WTC11 (cell line): ENCODE data around the gene ZXDC. TPM values are rescaled to one million over a fixed set of nuclear protein-coding genes. Genes with fewer than 3 reads are reported as not detected.

Experiments
- ATAC-seq: fragments of 200-7000 bp; cut with Tn5 transposase; 2 replicates; pipeline ENCODE4 v1.10.0; 2021; ENCODE audit warnings: mild to moderate bottlenecking, moderate library complexity
- CTCF ChIA-PET: fragments of 300-600 bp; sonication (Branson Sonifier 250); formaldehyde crosslinking; loops from one replicate; lab custom pipeline; 2021; ENCODE audit warnings: antibody characterized with exemption; lab: Charles Lee
- POLR2A ChIA-PET: fragments of 350-600 bp; sonication (Branson Sonifier 250); formaldehyde crosslinking; loops from one replicate; lab custom pipeline; 2021; ENCODE audit warnings: antibody characterized with exemption; lab: Charles Lee
- DNase-seq: peaks from one replicate; pipeline ENCODE4 v3.0.0; 2021; ENCODE audit warnings: low spot score
- H3K27ac Mint-ChIP-seq: 2 replicates; pipeline ENCODE4 v1.8.0; 2021; ENCODE audit warnings: mixed read lengths
- H3K27me3 Mint-ChIP-seq: 2 replicates; pipeline ENCODE4 v1.8.0; 2021; ENCODE audit warnings: low read depth, mild to moderate bottlenecking, moderate library complexity, mixed read lengths
- H3K36me3 Mint-ChIP-seq: 2 replicates; pipeline ENCODE4 v1.8.0; 2021; ENCODE audit warnings: mixed read lengths
- H3K4me1 Mint-ChIP-seq: 2 replicates; pipeline ENCODE4 v1.8.0; 2022; ENCODE audit warnings: mixed read lengths
- H3K4me3 Mint-ChIP-seq: 2 replicates; pipeline ENCODE4 v1.8.0; 2021; ENCODE audit warnings: mild to moderate bottlenecking, moderate library complexity, mixed read lengths
- H3K9me3 Mint-ChIP-seq: 2 replicates; pipeline ENCODE4 v1.8.0; 2021; ENCODE audit warnings: mixed read lengths
- CREM ChIP-seq: sonication (generic); formaldehyde crosslinking; IDR thresholded peaks from 2 replicates; pipeline ENCODE4 v1.8.1; 2022; ENCODE audit warnings: mild to moderate bottlenecking, missing genetic modification reagents, moderate library complexity
- ETV6 ChIP-seq: sonication (generic); formaldehyde crosslinking; IDR thresholded peaks from 2 replicates; pipeline ENCODE4 v1.8.1; 2022; ENCODE audit warnings: mild to moderate bottlenecking, missing genetic modification reagents
- FOXJ3 ChIP-seq: sonication (generic); formaldehyde crosslinking; IDR thresholded peaks from 2 replicates; pipeline ENCODE4 v1.9.0; 2021; ENCODE audit warnings: missing genetic modification reagents, mild to moderate bottlenecking, borderline replicate concordance
- FOXK1 ChIP-seq: sonication (generic); formaldehyde crosslinking; IDR thresholded peaks from 2 replicates; pipeline ENCODE4 v1.8.0; 2022; ENCODE audit warnings: mild to moderate bottlenecking, moderate library complexity, missing genetic modification reagents
- HMGA2 ChIP-seq: fragments of 250-450 bp; sonication (Bioruptor Pico); IDR thresholded peaks from 2 replicates; pipeline ENCODE4 v1.4.0; 2021; ENCODE audit warnings: mild to moderate bottlenecking, moderate library complexity
- NFATC4 ChIP-seq: fragments of 250-450 bp; sonication (Bioruptor Pico); IDR thresholded peaks from 2 replicates; pipeline ENCODE4 v1.9.0; 2021; ENCODE audit warnings: mild to moderate bottlenecking
- NR3C1 ChIP-seq: sonication (generic); formaldehyde crosslinking; conservative IDR thresholded peaks from 2 replicates; pipeline ENCODE4 v1.8.1; 2023; ENCODE audit warnings: low read depth, mild to moderate bottlenecking, missing genetic modification reagents
- SMAD3 ChIP-seq: sonication (generic); formaldehyde crosslinking; IDR thresholded peaks from 2 replicates; pipeline ENCODE4 v1.8.0; 2022; ENCODE audit warnings: missing genetic modification reagents, mild to moderate bottlenecking, borderline replicate concordance
- TEAD1 ChIP-seq: sonication (generic); formaldehyde crosslinking; IDR thresholded peaks from 2 replicates; pipeline ENCODE4 v1.8.0; 2022; ENCODE audit warnings: mild to moderate bottlenecking, missing genetic modification reagents
- ZNF396 ChIP-seq: fragments of 250-450 bp; sonication (Bioruptor Pico); IDR thresholded peaks from 2 replicates; pipeline ENCODE4 v1.8.0; 2021; ENCODE audit warnings: mild to moderate bottlenecking, moderate library complexity, borderline replicate concordance
- total RNA-seq: library from RNA; stranded (reverse); gene quantifications from 3 replicates; pipeline ENCODE4 v1.2.3, GENCODE V29; 2021
- TF ChIP-seq, protein P1 (sequence below): sonication (generic); formaldehyde crosslinking; IDR thresholded peaks from 2 replicates; pipeline ENCODE4 v1.8.1; 2023; ENCODE audit warnings: mild to moderate bottlenecking, missing genetic modification reagents
- TF ChIP-seq, protein P2 (sequence below): sonication (generic); formaldehyde crosslinking; IDR thresholded peaks from 2 replicates; pipeline ENCODE4 v1.8.1; 2022; ENCODE audit warnings: low read depth, mild to moderate bottlenecking, moderate library complexity, missing genetic modification reagents, borderline replicate concordance
- TF ChIP-seq, protein P3 (sequence below): fragments of 200-600 bp; IDR thresholded peaks from 2 replicates; pipeline ENCODE4 v1.8.0; 2022; ENCODE audit warnings: antibody characterized with exemption
- TF ChIP-seq, protein P4 (sequence below): sonication (generic); formaldehyde crosslinking; IDR thresholded peaks from 2 replicates; pipeline ENCODE4 v1.8.1; 2023; ENCODE audit warnings: mild to moderate bottlenecking, missing genetic modification reagents, moderate library complexity
- TF ChIP-seq, protein P5 (sequence below): fragments of 250-450 bp; sonication (Bioruptor Pico); IDR thresholded peaks from 2 replicates; pipeline ENCODE4 v1.9.0; 2021; ENCODE audit warnings: mild to moderate bottlenecking, borderline replicate concordance
- TF ChIP-seq, protein P6 (sequence below): fragments of 250-450 bp; sonication (Bioruptor Pico); IDR thresholded peaks from 2 replicates; pipeline ENCODE4 v1.9.0; 2021; ENCODE audit warnings: mild to moderate bottlenecking
- TF ChIP-seq, protein P7 (sequence below): sonication (generic); formaldehyde crosslinking; conservative IDR thresholded peaks from 2 replicates; pipeline ENCODE4 v1.8.1; 2022; ENCODE audit warnings: mild to moderate bottlenecking, missing genetic modification reagents

ZXDC gene
- total RNA-seq, 1 experiment from 2014 or later, result 34.7 TPM

DNA sequence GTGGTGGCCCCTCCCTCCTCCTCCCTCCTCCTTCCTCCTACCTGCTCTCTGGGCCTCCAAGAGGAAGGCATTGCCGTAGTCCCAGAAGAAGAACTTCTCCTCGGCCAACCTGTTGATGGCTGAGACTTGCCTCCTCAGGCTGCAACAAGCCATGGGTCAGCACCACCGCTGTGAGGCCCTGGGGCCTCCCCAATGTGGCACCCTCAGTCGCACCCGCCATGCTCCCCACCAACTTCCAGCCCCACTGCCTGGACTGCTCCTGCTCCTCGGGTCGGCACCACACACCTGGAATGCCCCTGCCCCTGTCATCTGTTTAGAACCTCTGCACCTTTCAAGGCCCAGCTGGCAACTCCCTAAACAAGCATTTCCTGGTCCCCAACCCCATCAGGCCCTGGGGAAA lies 24.3 kb upstream of the ZXDC start:
- ChIA-PET CTCF (no interaction called here), POLR2A (no interaction called here)
- H3K36me3 Mint-ChIP-seq, result no peaks in the 10 kb centered on the region
- H3K27ac Mint-ChIP-seq, result no peak overlapping the region
- H3K9me3 Mint-ChIP-seq, result no peaks in the 10 kb centered on the region
- ATAC-seq, result peak; percentile 24; the same call in 1 of the 2 replicates
- H3K4me3 Mint-ChIP-seq, result no peak overlapping the region
- peaks cover 15% of the 10 kb centered on the region for H3K4me1 Mint-ChIP-seq
- H3K27me3 Mint-ChIP-seq, result no peaks in the 10 kb centered on the region
- no peak for DNase-seq
- TF ChIP-seq NFATC4 (CRISPR knock-in tag), result no peak
- no peak for TF ChIP-seq FOXK1 (CRISPR knock-in tag)
- TF ChIP-seq, protein P1, sequence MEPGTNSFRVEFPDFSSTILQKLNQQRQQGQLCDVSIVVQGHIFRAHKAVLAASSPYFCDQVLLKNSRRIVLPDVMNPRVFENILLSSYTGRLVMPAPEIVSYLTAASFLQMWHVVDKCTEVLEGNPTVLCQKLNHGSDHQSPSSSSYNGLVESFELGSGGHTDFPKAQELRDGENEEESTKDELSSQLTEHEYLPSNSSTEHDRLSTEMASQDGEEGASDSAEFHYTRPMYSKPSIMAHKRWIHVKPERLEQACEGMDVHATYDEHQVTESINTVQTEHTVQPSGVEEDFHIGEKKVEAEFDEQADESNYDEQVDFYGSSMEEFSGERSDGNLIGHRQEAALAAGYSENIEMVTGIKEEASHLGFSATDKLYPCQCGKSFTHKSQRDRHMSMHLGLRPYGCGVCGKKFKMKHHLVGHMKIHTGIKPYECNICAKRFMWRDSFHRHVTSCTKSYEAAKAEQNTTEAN (CRISPR knock-in tag), result no peak
- TF ChIP-seq HMGA2 (CRISPR knock-in tag), result no peak
- TF ChIP-seq, protein P2, sequence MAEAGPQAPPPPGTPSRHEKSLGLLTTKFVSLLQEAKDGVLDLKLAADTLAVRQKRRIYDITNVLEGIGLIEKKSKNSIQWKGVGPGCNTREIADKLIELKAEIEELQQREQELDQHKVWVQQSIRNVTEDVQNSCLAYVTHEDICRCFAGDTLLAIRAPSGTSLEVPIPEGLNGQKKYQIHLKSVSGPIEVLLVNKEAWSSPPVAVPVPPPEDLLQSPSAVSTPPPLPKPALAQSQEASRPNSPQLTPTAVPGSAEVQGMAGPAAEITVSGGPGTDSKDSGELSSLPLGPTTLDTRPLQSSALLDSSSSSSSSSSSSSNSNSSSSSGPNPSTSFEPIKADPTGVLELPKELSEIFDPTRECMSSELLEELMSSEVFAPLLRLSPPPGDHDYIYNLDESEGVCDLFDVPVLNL, result no peak
- TF ChIP-seq ZNF396 (CRISPR knock-in tag), result no peak
- no peak for TF ChIP-seq ETV6 (CRISPR knock-in tag)
- TF ChIP-seq, protein P3, sequence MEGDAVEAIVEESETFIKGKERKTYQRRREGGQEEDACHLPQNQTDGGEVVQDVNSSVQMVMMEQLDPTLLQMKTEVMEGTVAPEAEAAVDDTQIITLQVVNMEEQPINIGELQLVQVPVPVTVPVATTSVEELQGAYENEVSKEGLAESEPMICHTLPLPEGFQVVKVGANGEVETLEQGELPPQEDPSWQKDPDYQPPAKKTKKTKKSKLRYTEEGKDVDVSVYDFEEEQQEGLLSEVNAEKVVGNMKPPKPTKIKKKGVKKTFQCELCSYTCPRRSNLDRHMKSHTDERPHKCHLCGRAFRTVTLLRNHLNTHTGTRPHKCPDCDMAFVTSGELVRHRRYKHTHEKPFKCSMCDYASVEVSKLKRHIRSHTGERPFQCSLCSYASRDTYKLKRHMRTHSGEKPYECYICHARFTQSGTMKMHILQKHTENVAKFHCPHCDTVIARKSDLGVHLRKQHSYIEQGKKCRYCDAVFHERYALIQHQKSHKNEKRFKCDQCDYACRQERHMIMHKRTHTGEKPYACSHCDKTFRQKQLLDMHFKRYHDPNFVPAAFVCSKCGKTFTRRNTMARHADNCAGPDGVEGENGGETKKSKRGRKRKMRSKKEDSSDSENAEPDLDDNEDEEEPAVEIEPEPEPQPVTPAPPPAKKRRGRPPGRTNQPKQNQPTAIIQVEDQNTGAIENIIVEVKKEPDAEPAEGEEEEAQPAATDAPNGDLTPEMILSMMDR, result no peak
- TF ChIP-seq, protein P4, sequence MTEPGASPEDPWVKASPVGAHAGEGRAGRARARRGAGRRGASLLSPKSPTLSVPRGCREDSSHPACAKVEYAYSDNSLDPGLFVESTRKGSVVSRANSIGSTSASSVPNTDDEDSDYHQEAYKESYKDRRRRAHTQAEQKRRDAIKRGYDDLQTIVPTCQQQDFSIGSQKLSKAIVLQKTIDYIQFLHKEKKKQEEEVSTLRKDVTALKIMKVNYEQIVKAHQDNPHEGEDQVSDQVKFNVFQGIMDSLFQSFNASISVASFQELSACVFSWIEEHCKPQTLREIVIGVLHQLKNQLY (CRISPR knock-in tag), result no peak
- TF ChIP-seq NR3C1 (CRISPR knock-in tag), result no peak

DNA sequence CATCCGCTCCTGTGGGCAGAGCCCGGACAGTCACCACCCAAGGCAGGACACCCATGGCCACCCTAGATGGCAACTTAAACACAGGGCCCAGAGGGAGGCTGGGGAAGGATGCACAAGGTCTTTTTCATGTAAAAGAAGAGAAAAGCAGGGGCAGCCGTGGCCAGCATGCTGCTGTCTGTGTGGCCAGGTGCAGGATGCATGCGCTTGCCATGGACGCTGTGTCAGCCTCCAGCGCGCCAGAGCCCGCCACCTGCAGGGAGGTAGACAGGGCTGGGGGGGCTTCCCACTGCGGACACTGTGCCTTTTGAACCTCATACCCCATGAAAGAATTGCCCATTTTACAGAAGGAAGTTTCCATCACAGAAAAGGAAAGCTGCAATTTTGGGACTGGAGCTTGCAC lies 23.7 kb upstream of the ZXDC start:
- ATAC-seq, result no peak
- POLR2A ChIA-PET, result no interaction called here
- no peak for DNase-seq
- Mint-ChIP-seq H3K27me3 (no peaks in the 10 kb centered on the region), H3K4me1 (peaks cover 11% of the 10 kb centered on the region), H3K4me3 (no peak overlapping the region), H3K27ac (no peak overlapping the region), H3K9me3 (no peaks in the 10 kb centered on the region)
- TF ChIP-seq TEAD1 (CRISPR knock-in tag) (no peak), CREM (CRISPR knock-in tag) (no peak), FOXJ3 (no peak), SMAD3 (CRISPR knock-in tag) (no peak)
- TF ChIP-seq, protein P5, sequence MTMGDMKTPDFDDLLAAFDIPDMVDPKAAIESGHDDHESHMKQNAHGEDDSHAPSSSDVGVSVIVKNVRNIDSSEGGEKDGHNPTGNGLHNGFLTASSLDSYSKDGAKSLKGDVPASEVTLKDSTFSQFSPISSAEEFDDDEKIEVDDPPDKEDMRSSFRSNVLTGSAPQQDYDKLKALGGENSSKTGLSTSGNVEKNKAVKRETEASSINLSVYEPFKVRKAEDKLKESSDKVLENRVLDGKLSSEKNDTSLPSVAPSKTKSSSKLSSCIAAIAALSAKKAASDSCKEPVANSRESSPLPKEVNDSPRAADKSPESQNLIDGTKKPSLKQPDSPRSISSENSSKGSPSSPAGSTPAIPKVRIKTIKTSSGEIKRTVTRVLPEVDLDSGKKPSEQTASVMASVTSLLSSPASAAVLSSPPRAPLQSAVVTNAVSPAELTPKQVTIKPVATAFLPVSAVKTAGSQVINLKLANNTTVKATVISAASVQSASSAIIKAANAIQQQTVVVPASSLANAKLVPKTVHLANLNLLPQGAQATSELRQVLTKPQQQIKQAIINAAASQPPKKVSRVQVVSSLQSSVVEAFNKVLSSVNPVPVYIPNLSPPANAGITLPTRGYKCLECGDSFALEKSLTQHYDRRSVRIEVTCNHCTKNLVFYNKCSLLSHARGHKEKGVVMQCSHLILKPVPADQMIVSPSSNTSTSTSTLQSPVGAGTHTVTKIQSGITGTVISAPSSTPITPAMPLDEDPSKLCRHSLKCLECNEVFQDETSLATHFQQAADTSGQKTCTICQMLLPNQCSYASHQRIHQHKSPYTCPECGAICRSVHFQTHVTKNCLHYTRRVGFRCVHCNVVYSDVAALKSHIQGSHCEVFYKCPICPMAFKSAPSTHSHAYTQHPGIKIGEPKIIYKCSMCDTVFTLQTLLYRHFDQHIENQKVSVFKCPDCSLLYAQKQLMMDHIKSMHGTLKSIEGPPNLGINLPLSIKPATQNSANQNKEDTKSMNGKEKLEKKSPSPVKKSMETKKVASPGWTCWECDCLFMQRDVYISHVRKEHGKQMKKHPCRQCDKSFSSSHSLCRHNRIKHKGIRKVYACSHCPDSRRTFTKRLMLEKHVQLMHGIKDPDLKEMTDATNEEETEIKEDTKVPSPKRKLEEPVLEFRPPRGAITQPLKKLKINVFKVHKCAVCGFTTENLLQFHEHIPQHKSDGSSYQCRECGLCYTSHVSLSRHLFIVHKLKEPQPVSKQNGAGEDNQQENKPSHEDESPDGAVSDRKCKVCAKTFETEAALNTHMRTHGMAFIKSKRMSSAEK (CRISPR knock-in tag), result no peak
- TF ChIP-seq, protein P6, sequence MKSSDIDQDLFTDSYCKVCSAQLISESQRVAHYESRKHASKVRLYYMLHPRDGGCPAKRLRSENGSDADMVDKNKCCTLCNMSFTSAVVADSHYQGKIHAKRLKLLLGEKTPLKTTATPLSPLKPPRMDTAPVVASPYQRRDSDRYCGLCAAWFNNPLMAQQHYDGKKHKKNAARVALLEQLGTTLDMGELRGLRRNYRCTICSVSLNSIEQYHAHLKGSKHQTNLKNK (CRISPR knock-in tag), result no peak
- TF ChIP-seq, protein P7, sequence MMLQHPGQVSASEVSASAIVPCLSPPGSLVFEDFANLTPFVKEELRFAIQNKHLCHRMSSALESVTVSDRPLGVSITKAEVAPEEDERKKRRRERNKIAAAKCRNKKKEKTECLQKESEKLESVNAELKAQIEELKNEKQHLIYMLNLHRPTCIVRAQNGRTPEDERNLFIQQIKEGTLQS (CRISPR knock-in tag), result no peak
- TF ChIP-seq, all 79 proteins: peak for 0
- no peaks in the 10 kb centered on the region for H3K36me3 Mint-ChIP-seq
- CTCF ChIA-PET, result interaction anchor here (1.5 kb wide), 1 partner anchor 12 kb away, joined by 7 read pairs; no protein-coding TSS in a partner anchor
